Stimulated activated naive CD8-positive, alpha-beta T cell treated with anti-CD3 and anti-CD28 coated beads, Interleukin-15, Interleukin-2, amounts not matched to agents 100 U/mL and 50 U/mL, for 24 hours (primary cell): ENCODE results near the gene XCL1.
A peak's percentile ranks its signal among the peaks of the same experiment; 100 is the strongest.

ENCODE experiments used
- ATAC-seq: fragments of 150-1000 bp; cut with Tn5 transposase; one replicate; pipeline ENCODE4 v1.10.0; 2021
- DNase-seq: peaks from one replicate; pipeline ENCODE4 v3.0.0; 2021

Gene XCL1

DNA sequence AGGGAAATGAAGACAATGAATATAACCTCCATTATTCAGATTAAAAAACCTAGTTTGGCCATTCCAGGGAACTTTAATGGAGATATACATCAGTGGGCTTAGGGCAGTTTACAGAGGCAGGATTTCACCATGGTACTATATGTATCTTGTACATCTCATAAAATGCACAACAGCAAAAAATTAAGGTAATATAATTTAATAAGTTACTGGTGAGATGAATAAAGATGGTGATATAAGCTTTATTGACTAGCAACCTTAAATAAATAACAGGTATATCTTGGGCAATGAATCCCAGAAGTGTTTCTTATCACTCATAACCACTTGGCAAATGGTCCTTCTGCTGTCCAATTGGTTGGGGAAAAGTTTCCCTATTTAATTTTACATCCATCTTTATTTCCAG lies 29.0 kb downstream of the XCL1 start:
- DNase-seq: no peak
- no peak for ATAC-seq

DNA sequence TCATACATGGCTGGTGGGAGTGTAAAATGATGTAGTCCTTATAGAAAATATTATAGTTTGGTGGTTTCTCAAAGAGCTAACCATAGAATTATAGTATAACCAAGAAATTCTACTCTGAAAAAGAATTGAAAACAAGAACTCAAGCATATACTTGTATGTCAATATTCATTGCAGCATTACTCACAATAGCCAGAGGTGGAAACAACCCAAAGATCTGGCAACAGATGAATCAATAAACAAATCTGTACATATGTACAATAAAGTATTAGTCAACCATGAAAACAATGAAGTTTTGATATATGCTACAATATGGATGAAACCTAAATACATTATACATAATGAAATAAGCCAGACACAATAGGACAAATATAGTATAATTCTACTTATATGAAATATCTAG lies 29.7 kb downstream of the XCL1 start:
- DNase-seq: no peak
- no peak for ATAC-seq

DNA sequence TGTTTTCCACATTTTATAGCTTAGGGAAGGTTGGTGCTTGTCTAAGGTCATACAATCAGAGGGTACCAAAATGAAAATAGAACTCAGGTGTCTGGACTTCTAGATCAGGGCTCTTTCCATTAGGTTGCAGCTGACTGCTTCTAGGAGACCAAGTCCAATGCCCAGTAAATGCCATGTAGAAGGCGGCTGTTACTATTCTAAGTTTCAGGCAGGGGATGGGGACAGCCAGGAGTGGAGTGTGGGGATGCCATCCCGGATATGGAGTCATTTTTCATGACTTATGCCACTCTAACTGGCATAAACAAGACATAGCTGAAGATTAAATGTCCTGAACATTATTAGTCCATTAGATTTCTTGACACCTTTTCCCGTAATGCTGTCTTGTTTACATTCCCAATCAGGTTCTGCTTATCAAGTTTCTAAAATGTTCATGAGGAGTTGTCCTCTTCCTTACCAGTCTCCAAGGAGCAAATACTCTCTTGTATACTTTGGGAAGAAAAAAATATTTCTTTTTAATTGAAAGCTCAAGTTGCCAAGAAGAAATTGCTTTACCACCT lies 31.5 kb downstream of the XCL1 start:
- DNase-seq (no peak), ATAC-seq (no peak)

DNA sequence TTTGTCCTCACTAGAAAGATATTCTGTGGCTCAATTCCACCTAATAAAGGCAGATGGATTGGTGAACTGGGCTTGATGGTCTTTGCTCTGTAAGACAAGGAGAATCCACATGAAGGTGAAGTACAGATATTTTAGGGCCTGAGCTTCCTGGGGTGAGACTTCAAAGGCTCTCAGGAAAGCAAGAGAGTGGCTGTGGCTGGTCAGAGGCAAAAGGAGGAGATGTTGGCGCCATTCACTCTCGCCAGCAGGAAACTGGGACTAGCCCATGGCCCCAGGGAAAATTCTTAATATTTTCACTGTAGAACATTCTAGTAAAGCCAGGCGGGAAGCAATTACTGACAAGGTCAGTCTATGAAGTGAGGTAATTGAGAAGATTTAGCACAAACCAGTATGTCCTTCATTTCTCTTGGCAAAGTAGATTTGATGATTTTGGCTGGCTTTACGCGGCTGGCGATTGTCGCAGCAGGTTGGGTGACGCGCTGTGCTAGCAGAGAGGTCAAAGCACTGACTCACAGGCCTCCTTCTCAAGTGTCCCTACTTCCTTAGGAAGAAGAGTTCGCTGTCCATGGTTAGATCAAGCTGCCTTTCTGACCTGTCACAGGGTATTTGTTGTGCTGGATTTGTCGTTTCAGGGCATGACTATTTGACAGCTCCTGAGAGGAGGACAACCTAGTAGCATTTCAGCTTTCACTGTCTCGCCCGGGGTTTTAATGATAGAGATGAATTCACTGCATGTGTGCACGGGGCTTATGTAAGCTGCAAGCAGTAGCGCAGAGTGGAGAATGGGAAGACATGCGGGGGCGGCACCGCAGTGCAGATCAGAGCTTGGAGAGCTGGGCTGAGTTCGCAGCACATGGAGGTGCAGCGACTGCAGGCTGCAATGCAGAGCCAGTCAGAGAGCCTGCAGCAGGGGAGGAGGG lies 32.7 kb downstream of the XCL1 start:
- no peak for DNase-seq
- ATAC-seq: no peak

DNA sequence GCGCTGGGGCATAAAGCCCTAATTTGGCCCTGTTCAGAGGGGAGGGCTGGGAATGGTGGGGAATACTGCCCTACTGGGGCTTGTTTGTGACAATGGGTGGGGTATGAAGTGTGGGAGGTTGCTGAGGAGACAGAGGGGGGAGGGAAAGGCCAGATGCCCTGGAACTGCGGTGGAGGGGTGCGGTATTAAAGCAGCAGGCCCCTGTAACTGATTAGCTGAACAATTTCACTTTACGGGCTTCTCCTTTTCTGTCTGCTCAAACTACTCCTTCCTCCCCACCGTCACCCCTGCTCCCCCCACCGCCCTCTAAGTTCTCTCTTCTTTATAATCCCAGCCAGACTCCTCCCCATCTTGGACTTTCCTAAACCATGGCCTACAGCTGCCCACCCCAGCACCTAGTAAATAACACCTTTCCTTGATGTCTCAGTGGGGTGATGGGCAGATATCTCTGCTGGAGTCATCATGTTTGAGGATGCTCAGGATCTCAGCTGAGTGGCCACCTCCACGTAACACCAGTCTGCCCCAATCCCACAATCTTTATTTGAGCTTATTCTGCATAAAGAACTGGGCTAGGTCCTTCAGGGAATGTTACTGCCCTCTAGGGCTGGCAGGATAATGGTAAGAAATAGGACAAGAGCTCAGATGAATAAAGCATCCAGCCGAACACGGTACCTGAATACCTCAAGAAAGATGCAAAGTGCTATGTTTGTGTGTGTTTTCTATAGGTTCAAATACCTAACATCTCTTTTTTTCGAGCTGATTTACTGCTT lies 33.5 kb downstream of the XCL1 start:
- ATAC-seq: no peak
- DNase-seq: no peak

DNA sequence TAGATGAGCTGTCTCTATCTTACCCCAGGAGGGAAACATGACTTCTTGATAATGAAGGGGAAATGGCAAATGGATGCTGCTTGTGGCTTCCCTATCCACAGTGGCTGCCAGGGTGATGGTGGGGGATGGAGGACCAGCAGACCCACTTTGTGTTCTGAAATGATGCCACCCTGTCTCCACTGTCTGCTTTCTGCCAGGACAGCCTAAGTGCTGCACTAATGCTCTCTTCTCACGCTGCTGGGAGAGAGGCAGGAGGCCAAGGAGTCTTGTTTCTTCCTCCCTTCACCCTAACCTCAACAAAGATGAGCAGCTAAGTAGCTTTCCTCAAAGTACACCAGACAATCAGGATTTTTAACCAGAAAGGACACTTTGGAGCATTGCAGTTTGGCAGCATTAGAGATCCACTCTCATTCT lies 36.6 kb downstream of the XCL1 start:
- no peak for ATAC-seq
- no peak for DNase-seq

DNA sequence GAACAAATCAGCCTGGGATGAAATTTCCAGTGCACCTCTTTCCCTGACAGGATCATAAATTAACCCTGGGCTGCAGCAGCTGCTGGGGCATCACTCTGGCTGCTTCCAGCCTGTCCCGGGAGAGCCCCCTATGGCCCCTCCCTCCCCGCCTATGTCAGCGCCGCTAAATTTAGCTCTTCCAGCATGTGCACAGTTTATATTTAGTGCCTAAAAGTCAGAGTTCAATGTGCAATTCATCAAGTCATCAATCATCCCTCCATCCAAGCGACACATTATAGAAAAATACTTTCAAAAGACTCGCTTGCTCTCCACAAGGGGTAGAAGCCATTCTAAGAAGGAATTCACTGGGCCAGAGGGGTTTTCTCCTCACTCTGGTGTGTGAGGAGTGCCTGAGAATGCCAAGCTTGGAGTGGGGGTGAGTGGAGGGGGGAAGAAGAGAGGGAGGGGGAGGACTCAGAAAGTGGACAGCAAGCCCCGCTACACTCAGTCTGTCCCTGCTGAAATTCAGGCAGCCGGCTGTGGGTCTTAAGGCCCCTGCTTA lies 37.4 kb downstream of the XCL1 start:
- DNase-seq (no peak), ATAC-seq (no peak)

DNA sequence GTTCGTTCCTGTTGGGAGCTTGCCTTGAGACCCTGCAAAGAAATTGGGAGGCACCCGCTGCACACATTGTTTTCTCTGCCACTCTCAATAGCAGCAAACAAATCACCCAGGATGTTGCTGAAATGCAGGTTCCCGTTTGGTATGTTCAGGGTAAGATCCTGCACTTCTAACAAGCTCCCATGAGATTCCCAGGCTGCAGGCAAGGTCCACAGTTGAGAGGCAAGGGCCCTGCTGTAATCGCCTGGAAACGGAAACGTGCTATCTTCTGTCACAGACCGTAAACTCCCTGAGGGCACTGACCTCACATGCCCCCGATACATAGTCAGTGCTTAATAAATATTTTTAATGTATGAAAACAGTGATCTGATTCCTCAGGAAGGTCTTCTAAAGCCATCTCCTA lies 37.8 kb downstream of the XCL1 start:
- no peak for ATAC-seq
- no peak for DNase-seq

DNA sequence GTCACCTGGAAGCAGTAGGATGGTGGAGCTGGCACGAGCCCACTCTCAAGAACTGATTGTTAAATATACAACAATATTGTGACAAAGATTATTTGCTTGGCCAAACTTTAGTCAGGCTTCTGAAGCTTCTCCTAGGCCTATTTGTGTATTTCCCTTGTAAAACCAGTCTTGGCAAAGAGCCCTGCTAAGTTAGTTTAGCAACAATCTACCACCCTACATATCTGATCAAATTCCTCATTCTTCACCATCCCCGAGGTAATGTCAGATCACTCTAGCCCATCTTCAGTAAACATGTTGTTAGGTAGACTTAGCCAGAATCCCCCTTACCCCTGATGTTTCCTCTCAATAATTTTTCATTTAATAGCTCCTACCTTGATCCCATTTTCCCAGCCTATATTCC lies 39.6 kb downstream of the XCL1 start:
- no peak for DNase-seq
- ATAC-seq: no peak

DNA sequence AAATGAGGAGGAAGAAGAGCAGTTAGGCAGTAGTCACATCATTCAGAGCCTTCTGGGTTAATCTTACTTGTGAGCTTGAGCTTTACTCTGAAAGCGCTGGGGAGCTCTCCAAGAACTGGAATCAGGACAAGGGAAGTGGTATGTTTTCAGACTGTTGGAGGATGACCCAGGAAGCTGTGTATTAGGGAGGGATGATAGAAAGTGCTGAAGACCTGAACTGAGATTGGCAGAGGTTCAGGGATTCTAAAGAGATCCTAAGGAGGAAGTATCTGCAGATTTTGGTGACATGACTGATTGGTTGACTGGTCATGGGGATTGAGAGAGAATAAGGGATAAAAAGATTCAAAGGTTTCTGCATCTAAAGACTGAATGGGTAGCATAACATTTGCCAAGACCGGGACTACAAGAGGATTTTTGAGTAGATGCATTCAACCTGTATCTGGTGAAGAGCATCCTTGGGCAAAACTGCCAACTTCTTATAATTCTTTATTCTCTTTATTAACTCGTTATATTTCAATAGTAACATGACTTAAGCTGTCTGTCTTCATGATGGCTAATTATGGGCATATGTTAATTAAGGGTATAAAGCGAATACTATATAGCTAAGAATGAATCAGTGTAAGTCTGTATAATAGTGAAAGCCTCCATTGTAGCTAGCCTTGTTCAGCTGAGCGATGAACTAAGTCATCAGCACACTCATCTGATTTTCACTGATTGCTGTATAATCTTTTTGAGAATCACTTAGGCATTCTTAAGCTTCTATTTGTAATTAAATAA lies 41.8 kb downstream of the XCL1 start:
- DNase-seq: no peak
- no peak for ATAC-seq

DNA sequence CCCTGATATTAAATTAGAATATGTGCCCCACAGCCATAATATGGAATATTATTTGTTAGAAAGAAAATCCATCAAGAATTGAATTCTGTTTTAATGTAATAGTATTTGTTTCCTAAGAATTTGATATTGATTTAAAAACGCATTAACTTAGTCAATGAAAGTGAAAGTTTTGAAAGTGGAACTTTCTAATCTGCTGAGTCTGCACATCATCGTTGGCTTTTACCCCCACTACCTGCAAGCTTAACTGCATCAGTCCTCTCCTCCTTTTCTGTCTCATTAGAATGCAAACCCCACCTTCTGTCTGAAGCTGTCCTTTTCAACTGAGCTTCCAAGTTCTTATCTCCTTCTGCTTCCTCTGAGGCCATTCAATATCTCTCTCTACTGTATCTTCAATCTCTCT lies 42.5 kb downstream of the XCL1 start:
- ATAC-seq (no peak), DNase-seq (no peak)

DNA sequence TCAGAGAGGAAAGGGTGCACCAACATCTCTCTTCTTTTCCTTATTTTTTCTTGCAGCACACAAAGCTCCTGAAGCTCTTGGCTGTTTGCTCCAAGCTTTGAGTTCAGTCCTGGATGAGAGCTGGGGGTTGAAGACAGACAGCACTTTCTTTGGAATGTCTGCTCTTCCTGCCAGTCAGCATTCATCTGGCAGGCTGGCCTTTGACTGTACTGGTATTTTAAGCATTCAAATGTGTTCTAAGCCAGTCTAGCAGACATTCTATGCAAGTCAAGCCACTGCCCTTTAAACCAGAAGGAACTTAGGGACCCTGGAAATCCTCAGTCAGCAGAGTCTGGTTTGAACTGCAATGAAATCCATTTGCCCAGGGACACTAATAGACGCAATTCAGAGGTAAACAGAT lies 45.0 kb downstream of the XCL1 start:
- DNase-seq (no peak), ATAC-seq (no peak)

DNA sequence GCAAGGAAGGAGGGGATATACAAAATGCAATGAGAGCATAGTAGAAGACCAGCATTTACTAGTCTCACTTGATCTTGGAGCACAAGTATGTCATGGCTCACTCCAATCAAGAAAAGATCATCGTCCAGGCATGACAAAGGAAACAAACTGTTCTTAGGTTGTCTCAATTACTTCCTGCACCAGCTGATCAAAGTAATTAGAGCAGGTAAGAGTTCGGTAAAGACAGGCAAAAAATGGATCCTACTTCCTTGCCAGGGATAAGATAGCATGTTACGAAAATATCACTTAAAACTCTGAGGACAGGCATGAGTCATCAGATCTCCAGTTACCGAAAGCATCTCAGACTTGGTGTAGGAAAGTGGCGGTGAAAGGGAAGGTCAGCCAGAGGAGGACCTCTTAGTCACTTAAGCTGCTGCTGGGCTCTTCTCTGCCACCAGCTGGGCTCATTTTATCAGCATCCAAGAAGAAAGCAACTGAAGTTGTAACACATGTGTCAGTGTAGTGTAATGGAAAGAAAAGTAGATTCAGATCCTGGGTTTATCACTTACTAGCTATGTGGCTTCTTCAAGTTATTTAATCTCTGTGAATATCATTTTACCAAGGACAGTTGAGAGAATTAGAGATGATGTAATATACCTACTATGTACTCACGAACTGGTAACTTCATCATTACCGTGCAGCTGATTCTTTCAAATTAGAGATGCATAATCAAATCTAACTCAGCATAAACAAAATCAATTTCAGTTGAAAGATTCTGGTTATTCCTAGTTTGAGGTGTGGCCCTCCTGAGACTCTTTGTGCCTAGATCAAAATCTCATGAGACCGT lies 46.8 kb downstream of the XCL1 start:
- DNase-seq (no peak), ATAC-seq (peak; percentile 40)

DNA sequence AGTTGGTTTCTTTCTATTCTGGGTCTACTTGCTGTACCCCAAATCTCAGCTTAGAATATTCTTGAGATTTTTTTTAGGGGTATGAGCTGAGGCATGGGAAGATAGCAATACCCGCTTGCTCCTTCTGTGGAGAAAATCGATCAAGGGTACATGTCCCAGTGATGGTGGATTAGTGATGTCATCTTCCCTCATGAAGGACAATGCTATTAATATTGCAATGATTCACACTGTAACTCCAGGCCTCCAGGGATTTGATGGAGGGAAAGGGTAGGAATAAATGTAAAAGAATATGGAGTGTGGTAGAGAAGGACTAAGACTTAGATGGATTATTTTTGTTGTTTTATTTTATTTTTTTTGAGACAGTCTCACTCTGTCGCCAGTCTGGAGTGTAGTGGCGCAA lies 47.4 kb downstream of the XCL1 start:
- no peak for DNase-seq
- ATAC-seq: no peak

DNA sequence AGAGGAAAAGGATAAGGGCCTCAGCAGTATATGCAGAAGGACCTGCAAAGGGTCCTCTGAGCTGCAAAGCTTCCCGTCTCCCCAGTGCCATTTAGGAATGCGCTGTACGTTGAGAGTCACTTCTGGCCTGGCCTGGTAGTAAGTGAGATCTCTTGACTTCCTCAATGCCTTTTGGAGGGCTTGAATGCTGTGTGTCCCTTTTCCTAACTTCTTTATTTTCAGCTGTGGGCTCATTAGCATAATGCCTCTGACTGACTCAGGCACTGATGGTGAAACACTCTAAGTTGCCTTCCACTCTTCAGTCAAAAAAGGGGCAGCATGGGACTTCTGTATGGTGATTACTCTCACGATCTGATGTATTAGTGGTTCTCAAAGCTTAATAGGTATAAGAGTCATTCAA lies 49.9 kb downstream of the XCL1 start:
- DNase-seq: no peak
- no peak for ATAC-seq

DNA sequence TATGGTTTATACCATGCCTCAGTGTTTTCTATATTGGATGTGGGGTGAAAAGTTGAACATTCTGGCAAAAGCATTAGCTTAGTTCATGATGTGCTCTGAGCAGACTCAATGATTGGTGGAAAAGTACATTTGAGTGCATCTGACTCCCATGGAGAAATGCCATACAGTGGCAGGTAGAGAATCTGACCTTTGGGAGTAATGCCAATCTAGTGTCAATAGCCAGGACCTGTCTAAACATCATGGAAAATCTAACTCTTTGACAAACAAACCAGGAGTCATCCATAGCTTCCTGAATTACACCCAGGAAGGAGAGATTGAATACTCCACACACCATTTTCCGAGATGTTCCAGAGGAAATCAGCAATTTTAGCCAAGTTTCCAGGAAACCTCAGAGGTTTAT lies 51.0 kb downstream of the XCL1 start:
- DNase-seq: no peak

DNA sequence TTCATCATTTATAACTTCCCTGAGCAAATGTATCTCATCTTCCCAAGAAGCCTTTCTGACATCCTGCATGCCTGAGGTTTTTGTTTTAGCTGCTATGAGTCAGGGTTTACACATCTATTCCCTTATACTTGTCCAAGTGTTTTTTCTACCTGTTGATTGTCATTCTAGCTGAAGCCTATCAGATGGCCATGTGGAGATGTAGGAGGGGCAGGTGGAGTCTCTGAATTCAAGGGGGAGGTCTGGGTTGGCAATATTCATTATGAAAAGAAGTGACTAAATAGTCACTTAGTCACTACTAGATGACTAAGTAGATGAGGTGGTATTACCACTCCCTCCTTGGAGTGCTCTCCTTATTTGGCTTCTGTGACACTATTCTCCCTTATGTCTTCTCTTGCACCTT lies 52.4 kb downstream of the XCL1 start:
- ATAC-seq (peak; percentile 99), DNase-seq (no peak)

More for the DNA sequence above, 51.0 kb downstream of the XCL1 start:
- ATAC-seq: no peak

DNA sequence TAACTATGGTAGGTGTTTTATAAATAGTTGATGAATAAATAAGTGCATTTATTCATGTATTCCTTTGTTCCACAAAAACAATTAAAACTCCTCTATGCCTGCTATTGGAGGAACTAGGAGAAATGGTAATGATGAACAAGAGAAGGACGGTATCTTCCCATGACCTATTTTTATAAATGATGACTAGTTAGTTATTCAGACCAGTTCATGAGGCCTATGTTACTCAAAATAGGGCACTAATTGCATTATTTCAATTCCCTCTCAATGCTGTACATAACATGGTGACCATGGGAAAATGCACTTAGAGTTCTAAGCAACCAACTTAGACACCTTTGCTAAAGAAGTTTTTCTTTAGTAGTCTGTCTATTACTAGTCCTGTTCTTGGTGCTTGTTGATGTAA lies 53.1 kb downstream of the XCL1 start:
- ATAC-seq: no peak
- DNase-seq: no peak
